ENCODE measurements around the gene ADISSP.

ADISSP gene

GRCh38 chr20:3811467-3812258, 44.1 kb upstream of the ADISSP start:
- DNase-seq (ENCODE audit: low spot score) = no peak
- TF ChIP-seq CTCF (IDR thresholded peaks at IDR 0.05; ENCODE audit: extremely low read depth, missing control alignments) = no peak

- DNase-seq (ENCODE audit: low spot score) = no peak
- no peak for TF ChIP-seq CTCF (IDR thresholded peaks at IDR 0.05; ENCODE audit: extremely low read depth, missing control alignments)
Observed at GRCh38 chr20:3808544-3808943, 41.0 kb upstream of the ADISSP start.

GRCh38 chr20:3804781-3805180, 37.2 kb upstream of the ADISSP start:
- TF ChIP-seq CTCF (IDR thresholded peaks at IDR 0.05; ENCODE audit: extremely low read depth, missing control alignments) = no peak
- DNase-seq (ENCODE audit: low spot score) = no peak

GRCh38 chr20:3804254-3804751, 36.8 kb upstream of the ADISSP start:
- DNase-seq (ENCODE audit: low spot score) = no peak

GRCh38 chr20:3803854-3804253, 36.3 kb upstream of the ADISSP start:
- no peak for DNase-seq (ENCODE audit: low spot score)
- TF ChIP-seq CTCF (IDR thresholded peaks at IDR 0.05; ENCODE audit: extremely low read depth, missing control alignments) = no peak

More at GRCh38 chr20:3804254-3804751, 36.8 kb upstream of the ADISSP start:
- TF ChIP-seq CTCF (IDR thresholded peaks at IDR 0.05; ENCODE audit: extremely low read depth, missing control alignments) = no peak

GRCh38 chr20:3803289-3803688, 35.7 kb upstream of the ADISSP start:
- DNase-seq (ENCODE audit: low spot score) = no peak
- TF ChIP-seq CTCF (IDR thresholded peaks at IDR 0.05; ENCODE audit: extremely low read depth, missing control alignments) = no peak

- TF ChIP-seq CTCF (IDR thresholded peaks at IDR 0.05; ENCODE audit: extremely low read depth, missing control alignments) = no peak
Observed at GRCh38 chr20:3802524-3803239, 35.1 kb upstream of the ADISSP start.

More at GRCh38 chr20:3802524-3803239, 35.1 kb upstream of the ADISSP start:
- no peak for DNase-seq (ENCODE audit: low spot score)

Measured in GM20000 (cell line).